Measurements from ENCODE around the gene PAPPA.

GRCh38 chr9:116437411-116438370 lies 284.1 kb downstream of the PAPPA start:
- TF ChIP-seq CTCF (IDR thresholded peaks at IDR 0.05) (no peak), POLR2A (IDR thresholded peaks at IDR 0.05) (no peak)

Measured in uterus (tissue), 2 donors.